Measurements from ENCODE around the gene PHF23.

The PHF23 gene

DNA sequence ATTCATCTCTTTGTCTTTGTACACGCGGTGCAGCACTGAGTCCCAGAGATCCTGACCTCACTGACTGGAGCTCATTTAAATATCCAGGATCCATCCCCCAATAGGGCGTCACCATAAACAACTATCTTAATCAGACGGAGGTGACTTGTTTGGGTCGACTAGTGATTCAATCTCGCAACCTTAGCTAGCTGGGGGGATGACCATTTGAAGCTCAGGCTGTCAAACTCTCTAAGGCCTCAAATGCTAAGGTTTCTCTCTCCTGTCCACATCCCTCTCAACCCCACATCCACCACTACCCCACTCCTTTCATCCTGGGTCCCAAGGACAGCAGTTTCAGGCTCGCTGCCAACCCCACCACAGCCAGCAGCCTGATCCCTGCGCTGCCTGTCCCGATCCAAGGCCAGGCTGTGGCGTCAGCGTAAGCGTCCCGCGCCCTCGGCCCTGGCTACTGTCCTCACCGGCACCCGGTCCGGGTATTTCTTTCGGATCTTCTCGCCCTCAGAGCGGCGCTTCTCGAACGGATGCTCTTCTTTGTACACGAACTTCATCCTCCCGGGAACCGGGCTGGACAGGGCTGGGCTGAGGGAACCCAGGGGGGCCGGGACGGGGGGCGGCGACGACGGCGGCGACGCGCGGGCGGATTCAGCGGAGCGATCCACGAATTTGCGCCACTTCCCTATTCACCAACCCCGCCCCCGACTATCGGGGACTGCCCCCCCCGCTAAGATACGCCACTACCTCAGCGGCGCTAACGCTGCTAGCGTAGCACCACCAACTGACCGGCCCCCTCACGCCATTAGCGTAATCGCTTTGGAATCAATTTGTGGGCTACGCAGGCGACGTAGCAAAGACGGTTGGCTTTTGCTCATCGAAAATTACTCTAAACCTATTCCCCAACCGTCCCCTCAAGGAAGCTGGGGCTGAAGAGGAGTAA lies 2.8 kb upstream of the PHF23 start, which contains the start of gene GABARAP:
TSS of gene GABARAP (minus strand) at position 667 of the 934 bp plus-strand sequence. CDS start at position 548, 119 bp downstream.
- TF ChIP-seq, protein P1, sequence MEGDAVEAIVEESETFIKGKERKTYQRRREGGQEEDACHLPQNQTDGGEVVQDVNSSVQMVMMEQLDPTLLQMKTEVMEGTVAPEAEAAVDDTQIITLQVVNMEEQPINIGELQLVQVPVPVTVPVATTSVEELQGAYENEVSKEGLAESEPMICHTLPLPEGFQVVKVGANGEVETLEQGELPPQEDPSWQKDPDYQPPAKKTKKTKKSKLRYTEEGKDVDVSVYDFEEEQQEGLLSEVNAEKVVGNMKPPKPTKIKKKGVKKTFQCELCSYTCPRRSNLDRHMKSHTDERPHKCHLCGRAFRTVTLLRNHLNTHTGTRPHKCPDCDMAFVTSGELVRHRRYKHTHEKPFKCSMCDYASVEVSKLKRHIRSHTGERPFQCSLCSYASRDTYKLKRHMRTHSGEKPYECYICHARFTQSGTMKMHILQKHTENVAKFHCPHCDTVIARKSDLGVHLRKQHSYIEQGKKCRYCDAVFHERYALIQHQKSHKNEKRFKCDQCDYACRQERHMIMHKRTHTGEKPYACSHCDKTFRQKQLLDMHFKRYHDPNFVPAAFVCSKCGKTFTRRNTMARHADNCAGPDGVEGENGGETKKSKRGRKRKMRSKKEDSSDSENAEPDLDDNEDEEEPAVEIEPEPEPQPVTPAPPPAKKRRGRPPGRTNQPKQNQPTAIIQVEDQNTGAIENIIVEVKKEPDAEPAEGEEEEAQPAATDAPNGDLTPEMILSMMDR (IDR thresholded peaks at IDR 0.05; ENCODE audit: low read depth, low read length) = no peak
- peak; percentile 95 to 97 for DNase-seq (ENCODE audit: low read depth in 2 of 2)
- peak within 1 kb of the TSS; percentile 76 to 95 for H3K4me3 ChIP-seq (replicated peaks in 1 of 2; ENCODE audit: low read depth in 2 of 2, low read length in 2 of 2)

DNA sequence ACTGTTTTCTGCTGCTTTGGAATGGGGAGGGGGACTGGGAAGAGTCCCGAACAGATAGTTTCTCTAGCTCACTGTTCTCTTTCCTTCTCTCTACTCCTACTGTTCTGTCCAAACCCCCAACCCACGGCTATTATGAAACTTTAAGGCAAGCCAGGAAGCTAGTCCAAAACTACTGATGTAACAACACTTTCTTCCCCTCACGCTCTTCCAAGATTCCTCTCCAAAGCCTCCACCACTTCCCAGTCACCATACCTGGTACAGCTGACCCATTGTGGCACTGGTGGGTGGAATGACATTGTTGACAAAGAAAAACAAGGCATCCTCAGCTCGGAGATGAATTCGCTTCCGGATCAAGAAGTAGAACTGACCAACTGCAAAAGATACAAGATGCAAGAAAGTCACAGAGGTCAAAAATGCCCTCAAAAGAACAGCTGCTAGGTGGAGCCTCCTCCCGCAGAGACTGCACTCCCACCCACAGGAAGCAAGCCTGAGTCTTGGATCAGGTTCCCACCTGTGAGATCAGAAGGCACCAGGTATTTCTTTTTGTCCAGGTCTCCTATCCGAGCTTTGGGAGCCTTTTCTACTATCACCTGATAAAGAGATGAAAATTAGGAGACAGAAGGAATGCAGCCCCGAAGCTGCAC lies 2.0 kb upstream of the PHF23 start:
- H3K4me3 ChIP-seq (replicated peaks in 1 of 2; ENCODE audit: low read depth in 2 of 2, low read length in 2 of 2) = peak overlapping the region; percentile 76 to 95
- DNase-seq (ENCODE audit: low read depth in 2 of 2) = no peak
- TF ChIP-seq, protein P1 (IDR thresholded peaks at IDR 0.05; ENCODE audit: low read depth, low read length) = no peak

DNA sequence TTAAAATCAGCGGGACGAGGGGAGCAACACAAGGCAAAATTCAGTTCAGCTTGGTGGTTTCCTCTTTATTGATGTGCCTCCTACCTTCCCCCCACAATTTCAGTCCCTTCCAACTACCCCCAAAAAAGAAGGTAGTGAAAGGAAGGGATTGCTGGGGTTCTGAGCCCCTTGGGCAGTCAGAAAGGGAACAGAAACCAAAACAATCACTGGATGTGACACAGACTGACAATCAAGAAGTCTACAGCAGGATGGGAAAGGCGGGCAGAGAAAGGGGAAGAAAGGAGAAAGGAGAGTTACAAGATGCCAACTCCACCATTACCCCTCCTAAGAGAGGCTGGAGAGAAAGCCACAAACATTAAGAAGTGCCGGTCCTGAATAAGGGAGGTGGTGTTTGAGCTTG lies 1.1 kb upstream of the PHF23 start:
- DNase-seq (ENCODE audit: low read depth in 2 of 2) = no peak
- TF ChIP-seq, protein P1 (IDR thresholded peaks at IDR 0.05; ENCODE audit: low read depth, low read length) = no peak
- peak overlapping the region in 1 of 2 donors; percentile 76 for H3K4me3 ChIP-seq (replicated peaks in 1 of 2; ENCODE audit: low read depth in 2 of 2, low read length in 2 of 2)

DNA sequence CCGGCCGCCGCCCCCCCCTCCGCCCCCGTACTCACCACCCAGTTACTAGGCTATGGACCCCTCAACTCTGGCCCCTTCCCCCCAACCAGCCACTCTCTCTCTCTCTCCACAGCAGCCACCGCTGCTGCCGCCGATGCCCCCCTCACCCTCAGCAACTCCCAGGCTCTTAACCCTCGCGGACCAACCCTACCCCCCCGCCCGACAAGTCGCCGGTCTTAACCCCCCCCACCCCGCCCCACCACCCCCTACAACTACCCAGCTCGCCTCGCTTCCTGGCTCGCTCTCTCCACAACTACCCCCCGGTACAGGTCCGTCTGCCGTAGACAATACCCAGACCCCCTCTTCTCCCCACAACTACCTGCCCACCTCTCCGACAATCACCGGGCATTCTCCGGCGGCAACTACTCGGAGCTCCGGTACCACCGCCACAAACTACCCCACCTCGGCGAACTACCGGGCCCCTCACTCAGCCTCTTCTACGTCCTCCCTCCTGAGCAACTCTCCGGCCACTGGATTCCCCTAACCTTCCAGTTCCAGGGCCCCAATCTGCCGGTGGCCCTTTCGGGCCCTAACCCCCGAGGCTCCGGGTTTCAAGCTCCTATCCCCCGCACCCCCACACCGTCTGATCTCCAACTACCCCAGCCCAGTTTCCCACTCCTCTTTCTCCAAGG lies 702 bp downstream of the PHF23 start:
- peak overlapping the region; percentile 94 to 100 for H3K4me3 ChIP-seq (replicated peaks in 1 of 2; ENCODE audit: low read depth in 2 of 2, low read length in 2 of 2)
- TF ChIP-seq, protein P1 (IDR thresholded peaks at IDR 0.05; ENCODE audit: low read depth, low read length) = no peak
- peak in 1 of 2 donors; percentile 44 for DNase-seq (ENCODE audit: low read depth in 2 of 2)

DNA sequence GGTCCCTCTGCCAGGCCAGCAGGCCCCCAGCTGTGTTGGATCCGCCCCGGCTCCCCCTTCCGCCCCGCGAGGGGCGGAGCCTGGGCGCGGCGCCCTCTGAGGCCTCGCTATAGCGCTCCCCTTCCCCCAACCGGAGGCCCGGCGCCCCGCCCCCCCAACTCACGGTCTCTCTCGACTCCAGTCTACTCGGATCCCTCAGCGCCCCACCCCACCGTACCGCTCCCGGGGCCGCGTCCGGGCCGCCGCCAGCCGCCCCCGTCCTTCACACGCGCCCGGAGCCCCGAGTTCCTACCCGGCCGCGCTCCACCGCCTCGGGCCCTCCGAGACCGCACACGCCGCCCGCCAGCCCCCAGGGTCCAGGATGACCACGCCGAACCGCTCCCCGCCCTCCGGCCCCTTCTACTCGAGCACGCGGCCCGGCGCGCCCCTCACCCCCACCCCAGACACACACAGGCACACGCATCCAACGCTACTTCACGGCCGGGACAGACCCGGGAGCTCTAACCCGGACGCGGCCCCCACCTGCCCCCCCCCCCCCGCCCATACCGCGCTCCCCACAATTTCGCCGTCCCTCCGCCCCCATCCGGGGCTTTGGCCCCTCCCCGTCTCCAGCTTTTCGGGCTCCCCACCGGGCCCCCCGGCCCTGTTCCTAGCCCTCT lies 1.4 kb downstream of the PHF23 start:
- TF ChIP-seq, protein P1 (IDR thresholded peaks at IDR 0.05; ENCODE audit: low read depth, low read length) = no peak
- peak overlapping the region; percentile 94 to 100 for H3K4me3 ChIP-seq (replicated peaks in 1 of 2; ENCODE audit: low read depth in 2 of 2, low read length in 2 of 2)
- DNase-seq (ENCODE audit: low read depth in 2 of 2) = peak; percentile 71 to 79

DNA sequence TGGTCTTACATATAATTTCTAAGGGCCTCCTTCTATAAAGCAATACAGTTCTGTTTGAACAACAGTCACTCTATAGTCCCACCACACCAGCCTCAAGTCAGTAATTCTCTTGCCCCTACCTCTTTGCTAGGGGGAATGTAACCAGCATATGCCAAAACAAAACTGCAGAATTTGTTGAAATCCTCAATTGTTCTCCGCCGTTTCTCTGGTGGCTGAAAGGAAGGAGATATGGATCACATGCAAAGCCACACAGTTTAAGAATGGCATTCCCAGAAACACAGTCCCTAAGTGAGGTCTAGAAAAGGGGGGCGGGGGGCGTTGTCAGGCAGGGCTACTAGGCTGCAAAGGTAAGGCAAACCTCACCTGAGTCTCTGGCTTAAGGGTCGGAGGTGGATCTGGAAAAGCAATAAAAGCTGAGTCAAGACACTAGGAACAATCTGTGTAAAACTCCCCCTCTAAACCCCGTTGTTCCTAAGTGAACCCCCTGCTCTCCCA lies 1.9 kb downstream of the PHF23 start:
- TF ChIP-seq, protein P1 (IDR thresholded peaks at IDR 0.05; ENCODE audit: low read depth, low read length) = no peak
- DNase-seq (ENCODE audit: low read depth in 2 of 2) = no peak
- peak overlapping the region; percentile 94 to 100 for H3K4me3 ChIP-seq (replicated peaks in 1 of 2; ENCODE audit: low read depth in 2 of 2, low read length in 2 of 2)
